Measurements from ENCODE around the gene RASSF5.

Gene RASSF5

GRCh38 chr1:206500046-206500445 lies 7.3 kb upstream of the RASSF5 start:
- Histone ChIP-seq H3K27me3 (replicated peaks) (no peaks in the 10 kb centered on the region), H3K36me3 (replicated peaks) (peaks cover 18% of the 10 kb centered on the region), H3K4me3 (ENCODE audit: low read depth, low read length) (no peak overlapping the region), H3K27ac (no peak overlapping the region)
- in situ Hi-C loops (cut with HindIII; ENCODE audit: low pct_ligation_motif_present, low sequenced_read_pairs) = no loop called here
- DNase-seq = no peak
- no peak for TF ChIP-seq CTCF (IDR thresholded peaks at IDR 0.05; ENCODE audit: low read depth, low read length, missing control alignments)

GRCh38 chr1:206501881-206502280 lies 5.5 kb upstream of the RASSF5 start:
- Histone ChIP-seq H3K36me3 (replicated peaks) (peaks cover 14% of the 10 kb centered on the region), H3K4me3 (ENCODE audit: low read depth, low read length) (no peak overlapping the region), H3K27me3 (replicated peaks) (no peaks in the 10 kb centered on the region), H3K27ac (no peak overlapping the region)
- no peak for TF ChIP-seq CTCF (IDR thresholded peaks at IDR 0.05; ENCODE audit: low read depth, low read length, missing control alignments)
- in situ Hi-C loops (cut with HindIII; ENCODE audit: low pct_ligation_motif_present, low sequenced_read_pairs) = no loop called here
- no peak for DNase-seq

GRCh38 chr1:206502403-206502802 lies 4.9 kb upstream of the RASSF5 start:
- no peak overlapping the region for H3K4me3 ChIP-seq (ENCODE audit: low read depth, low read length)
- H3K36me3 ChIP-seq (replicated peaks) = peaks cover 14% of the 10 kb centered on the region
- TF ChIP-seq CTCF (IDR thresholded peaks at IDR 0.05; ENCODE audit: low read depth, low read length, missing control alignments) = no peak
- DNase-seq = no peak
- in situ Hi-C loops (cut with HindIII; ENCODE audit: low pct_ligation_motif_present, low sequenced_read_pairs) = no loop called here
- no peaks in the 10 kb centered on the region for H3K27me3 ChIP-seq (replicated peaks)
- H3K27ac ChIP-seq = no peak overlapping the region

- TF ChIP-seq CTCF (IDR thresholded peaks at IDR 0.05; ENCODE audit: low read depth, low read length, missing control alignments) = no peak
- DNase-seq = no peak
- Histone ChIP-seq H3K36me3 (replicated peaks) (peaks cover 10% of the 10 kb centered on the region), H3K4me3 (ENCODE audit: low read depth, low read length) (no peak overlapping the region), H3K27me3 (replicated peaks) (peaks cover 3% of the 10 kb centered on the region), H3K27ac (no peak overlapping the region)
- in situ Hi-C loops (cut with HindIII; ENCODE audit: low pct_ligation_motif_present, low sequenced_read_pairs) = no loop called here
Observed at GRCh38 chr1:206502812-206503211, 4.5 kb upstream of the RASSF5 start.

GRCh38 chr1:206503591-206504362 lies 3.6 kb upstream of the RASSF5 start:
- H3K27ac ChIP-seq = peak overlapping the region; percentile 68
- in situ Hi-C loops (cut with HindIII; ENCODE audit: low pct_ligation_motif_present, low sequenced_read_pairs) = no loop called here
- DNase-seq = peak; percentile 97

More at GRCh38 chr1:206503591-206504362, 3.6 kb upstream of the RASSF5 start:
- Histone ChIP-seq H3K36me3 (replicated peaks) (peaks cover 5% of the 10 kb centered on the region), H3K4me3 (ENCODE audit: low read depth, low read length) (no peak overlapping the region), H3K27me3 (replicated peaks) (peaks cover 10% of the 10 kb centered on the region)
- no peak for TF ChIP-seq CTCF (IDR thresholded peaks at IDR 0.05; ENCODE audit: low read depth, low read length, missing control alignments)
